Kidney glomerular epithelial cell (primary cell): ENCODE data around the gene GSTM1.

Source experiments
- DNase-seq: peaks from one replicate; lab custom pipeline; 2025; lab: John Stamatoyannopoulos, UW

Gene GSTM1

DNA sequence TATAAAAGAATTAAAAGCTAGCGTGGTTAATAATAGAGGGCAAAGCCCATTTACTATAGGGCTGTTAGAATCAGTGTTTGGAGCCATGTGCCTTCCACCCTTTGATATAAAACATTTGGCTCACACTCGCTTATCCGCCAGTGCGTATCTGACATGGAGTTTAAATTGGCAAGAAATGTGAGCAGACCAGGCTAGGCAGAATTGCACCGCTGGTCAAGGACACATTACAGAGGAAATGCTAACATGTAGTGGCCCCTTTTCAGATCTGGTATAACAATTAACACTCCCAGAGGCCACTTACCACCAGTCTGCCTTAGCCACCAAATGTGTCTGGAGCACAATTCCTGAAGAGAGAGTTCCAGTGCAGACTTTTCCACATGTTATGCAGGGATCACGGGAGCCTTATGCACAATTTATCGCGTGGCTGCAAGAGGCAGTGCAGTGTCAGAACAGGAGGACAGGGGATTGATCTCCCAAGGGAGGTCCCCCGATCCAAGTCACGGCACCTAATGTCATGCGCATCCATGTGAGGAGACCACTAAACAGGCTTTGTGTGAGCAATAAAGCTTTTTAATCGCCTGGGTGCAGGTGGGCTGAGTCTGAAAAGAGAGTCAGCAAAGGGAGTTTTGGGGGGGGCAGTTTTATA lies 39.2 kb downstream of the GSTM1 start:
- DNase-seq, result no peak

DNA sequence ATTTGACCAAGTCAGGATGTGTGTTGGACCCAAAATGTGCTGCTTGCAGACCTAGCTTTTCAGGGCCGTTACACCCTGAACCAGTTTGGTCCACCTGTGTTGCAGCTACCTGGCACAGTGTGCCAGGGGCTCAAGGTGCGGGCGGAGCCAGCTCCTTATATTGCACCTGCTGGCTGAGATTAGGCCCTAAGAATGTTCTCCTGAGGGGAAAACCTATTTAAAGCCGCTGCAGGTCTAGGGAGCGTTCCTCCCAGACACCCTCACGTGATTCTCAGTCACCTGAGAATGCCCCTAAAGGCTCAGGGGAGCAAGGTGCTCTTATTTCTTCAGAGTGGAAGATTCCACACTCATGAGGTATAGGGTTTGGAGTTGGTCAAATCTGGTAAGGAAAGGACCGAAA lies 41.3 kb downstream of the GSTM1 start:
- DNase-seq, result no peak

DNA sequence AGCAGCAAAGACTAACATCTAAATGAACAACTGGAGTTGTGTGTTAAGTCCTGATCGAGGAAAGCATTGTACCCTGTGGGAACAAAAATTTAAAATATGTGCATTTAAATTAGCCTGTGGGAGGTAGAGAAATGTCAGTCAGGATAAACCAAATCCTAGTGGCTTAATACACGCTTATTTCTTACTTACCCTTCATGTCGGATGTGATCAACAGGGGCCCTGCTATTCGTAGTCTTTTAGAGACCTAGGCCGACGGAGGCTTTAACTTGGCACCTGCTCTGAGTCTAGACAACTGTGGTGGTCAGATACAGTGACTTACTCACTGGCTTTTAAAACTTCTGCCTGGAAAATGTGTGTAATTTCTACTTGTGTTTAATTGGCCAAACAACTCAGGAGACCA lies 43.0 kb downstream of the GSTM1 start:
- no peak for DNase-seq

DNA sequence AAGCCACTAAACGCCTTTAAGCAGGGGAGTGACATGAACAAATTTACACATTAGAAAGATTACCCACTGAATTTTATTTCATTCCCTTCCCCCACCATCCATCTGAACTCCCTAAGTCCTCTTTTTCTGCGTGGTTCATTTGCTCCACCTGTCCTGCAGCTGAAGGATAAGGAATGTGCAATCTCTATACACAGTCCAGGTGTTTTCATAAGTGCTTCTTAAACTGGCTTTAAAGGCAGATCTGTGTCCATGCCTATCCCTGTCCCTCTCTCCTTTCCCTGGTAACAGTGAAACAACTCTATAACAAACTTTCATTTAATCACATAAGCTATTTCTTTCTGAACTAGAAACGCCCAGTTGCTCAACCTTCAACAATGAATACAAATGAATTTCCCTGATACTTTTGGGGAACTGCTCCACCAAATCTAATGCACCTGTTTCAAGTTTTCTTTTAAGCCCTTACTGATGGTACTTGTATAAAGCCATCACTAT lies 44.8 kb downstream of the GSTM1 start:
- DNase-seq, result no peak

DNA sequence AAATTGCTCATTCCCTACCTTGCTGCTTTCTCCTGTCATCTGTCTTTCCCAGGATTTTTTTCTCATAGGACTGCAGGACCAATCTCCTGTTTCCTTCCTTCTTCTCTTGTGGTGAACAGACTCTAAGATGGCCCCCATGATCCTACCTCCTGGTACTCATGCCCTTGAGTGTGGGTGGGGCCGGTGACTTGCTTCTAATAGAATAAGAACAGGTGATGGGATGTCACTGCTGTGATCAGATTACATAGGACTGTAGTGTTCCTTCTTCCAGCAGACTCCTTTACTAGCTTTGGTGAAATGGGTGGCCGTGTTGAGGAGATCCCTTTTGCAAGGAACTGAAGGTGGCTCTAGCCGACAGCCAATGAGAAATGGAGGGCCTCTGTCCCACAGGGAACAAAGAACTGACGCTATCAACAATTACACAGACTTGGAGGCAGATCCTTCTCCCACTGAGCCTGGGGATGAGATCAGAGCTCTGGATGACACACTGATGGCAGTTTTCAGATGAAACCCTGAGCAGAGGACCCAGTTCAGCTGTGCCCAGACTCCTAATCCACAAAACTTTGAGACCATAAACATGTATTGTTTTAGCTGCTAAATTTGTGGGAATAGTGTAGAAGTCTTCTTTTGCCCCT lies 45.7 kb downstream of the GSTM1 start:
- DNase-seq, result no peak

DNA sequence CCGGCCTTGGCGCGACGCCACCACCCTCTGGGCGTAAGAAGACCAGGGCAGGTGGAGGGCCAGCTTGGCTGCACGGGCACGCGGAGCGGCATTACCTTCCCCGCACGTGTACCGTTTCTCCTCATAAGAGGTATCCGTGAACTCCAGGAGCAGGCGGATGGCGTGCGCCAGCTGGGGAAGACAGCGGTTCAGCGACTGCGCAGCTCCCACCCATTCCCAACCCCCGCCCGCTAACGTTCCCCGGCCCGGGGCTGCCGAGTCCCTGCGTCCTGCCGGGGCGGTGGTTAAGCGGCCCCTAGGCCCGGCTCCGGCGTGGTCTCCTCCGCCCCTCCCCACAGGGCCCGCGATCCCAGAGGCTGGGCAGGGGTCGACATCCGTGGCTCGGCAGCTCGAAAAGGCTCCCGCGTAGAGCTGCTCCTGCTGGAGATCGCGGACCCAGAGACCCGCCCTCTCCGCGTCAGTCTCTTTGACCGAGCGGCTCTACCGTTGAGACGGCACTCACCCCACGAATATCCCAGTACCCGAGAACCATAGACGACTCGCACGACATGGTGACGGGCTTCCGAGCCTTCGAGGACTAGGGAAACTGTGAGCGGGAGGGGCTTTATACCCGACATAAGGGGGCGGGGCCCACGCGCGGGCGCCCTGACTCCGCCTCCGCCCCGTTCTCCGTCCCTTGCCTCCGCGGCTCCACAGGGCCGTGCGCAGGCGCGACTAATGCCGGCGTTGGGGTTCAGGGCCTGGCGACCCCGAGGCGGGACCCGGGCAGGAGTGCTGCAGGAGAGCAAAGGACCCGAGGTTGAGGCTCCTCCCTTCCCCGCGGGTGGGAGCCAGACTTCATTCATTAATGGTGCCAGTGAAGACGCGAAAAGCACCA lies 52.4 kb downstream of the GSTM1 start:
- peak; percentile 28 for DNase-seq

DNA sequence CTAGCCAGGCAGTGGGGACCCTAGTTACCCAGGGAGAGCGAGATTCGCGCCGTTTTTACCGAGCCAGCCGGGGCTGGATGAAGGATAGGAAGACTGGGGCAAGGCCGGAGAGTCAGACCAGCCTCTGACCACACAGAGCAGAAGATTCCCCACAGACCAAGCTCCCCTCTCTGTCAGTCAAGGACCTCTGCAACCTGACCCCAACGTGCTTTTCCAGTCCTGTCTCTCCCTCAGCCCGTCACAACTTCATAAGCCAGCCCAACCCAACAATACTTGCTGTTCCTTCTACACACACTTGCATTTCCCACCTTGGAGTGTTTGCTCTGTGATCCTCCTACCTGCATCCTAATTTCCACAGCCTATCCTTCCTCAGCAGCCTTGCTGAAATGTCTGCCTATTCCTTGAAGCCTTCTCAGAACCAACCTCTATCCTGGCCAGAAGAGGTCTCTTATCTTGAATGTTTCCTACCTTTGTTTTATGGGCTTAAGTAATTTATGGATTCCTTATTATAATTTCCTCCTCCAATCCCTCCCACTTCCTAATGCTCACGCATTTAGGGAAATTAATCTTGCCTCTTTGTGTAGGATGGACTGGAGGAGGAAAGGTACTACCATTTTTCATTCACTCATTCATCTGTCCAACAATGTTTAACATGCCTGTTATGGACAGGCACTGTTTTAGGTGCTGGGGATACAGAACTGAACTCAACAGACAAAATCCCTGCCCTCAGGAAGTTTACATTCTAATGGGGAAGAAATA lies 53.2 kb downstream of the GSTM1 start, which contains the start of gene GSTM3:
GSTM3 (minus strand) TSS at position 424 of the 759 bp plus-strand sequence. CDS start 751 bp downstream, outside the sequence.
- DNase-seq, result no peak
